HuH-7.5 (cell line): Measurements from ENCODE around the gene KIF13A.
"Not testable (repeated sequence)": the region's sequence is repeated elsewhere in the genome, so short reads cannot be mapped to it uniquely, and the experiment has no call there.

ENCODE experiments used
- DNase-seq: peaks from one replicate; pipeline ENCODE4 v3.0.0; 2011; ENCODE audit warnings: low spot score

The KIF13A gene

DNA sequence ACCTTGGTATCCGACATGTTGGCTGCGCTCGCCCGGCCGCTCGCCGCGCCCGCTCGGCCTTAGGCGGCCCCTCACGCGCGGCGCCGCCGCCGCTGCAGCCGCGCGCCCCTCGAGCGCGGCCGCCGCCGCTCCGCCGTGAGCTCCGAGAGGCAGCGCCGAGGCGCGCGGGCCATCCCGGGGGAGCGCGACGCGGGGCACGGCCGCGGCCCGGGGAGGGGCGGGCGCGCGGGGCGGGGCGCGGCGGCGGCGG, at the start of gene KIF13A:
TSS of gene KIF13A (minus strand) at position 189 of the 250 bp plus-strand sequence. CDS start at position 17, 172 bp downstream.
- DNase-seq = no peak

DNA sequence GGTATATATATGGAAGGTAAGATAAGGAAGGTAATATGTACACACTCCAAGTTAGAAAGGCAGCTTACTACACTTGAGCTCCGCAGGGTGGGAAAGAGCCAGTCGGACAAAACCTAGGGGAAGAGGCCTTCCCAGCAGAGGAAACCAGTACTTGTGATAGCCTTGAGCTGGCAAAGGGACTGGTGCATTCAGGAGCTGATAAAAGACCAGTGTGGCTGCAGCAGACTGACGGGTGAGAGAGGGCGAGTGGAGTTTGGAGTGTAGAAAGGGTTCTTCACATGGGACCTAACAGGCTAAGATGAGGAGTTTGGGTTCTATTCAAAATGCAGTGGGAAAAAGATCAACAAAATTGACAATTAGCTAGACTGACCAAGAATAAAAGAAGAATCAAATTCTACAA, 49.3 kb upstream of the KIF13A start:
- no peak for DNase-seq

GRCh38 chr6:18035330-18035854, 48.0 kb upstream of the KIF13A start:
- DNase-seq = no peak

DNA sequence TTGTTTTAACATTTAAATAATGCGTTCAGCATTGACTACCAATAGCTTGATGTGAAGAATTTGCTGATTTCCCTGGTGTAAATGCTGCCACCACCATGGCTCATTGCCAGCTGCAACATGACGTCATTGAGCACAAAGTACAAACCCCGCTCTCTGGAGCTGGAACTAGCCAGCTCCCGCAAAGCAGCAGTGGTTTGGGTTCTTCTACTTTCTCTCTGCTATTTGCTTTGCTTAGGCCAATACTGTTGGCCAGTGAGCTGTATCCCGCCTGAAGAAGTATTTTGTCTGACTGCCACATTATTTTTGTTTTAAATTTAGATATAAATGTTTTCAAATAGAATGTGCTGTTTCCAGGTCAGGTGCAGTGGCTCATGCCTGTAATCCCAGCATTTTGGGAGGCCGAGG, 47.4 kb upstream of the KIF13A start:
- DNase-seq = no peak

GRCh38 chr6:18031680-18032256, 44.3 kb upstream of the KIF13A start:
- no peak for DNase-seq

DNA sequence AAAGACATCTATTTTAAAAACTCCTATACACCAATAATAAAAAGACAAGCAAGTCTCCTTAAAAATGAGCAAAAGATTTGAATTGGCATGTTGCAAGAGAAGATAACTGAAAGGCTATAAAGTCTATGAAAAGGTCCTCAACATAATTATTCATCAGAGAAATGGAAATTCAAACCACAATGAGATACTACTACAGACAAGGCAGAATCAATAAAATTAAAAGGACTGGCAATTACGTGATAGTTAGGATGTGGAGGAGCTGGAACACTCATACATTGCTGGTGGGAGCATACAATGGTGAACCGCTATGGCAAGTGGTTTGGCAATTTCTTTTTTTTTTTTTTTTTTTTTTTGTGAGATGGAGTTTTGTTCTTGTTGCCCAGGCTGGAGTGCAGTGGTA, 43.8 kb upstream of the KIF13A start:
- DNase-seq = no peak

GRCh38 chr6:18028332-18028731, 40.9 kb upstream of the KIF13A start:
- DNase-seq = no peak

GRCh38 chr6:18025596-18025995, 38.2 kb upstream of the KIF13A start:
- no peak for DNase-seq

GRCh38 chr6:18024876-18025275, 37.4 kb upstream of the KIF13A start:
- no peak for DNase-seq

DNA sequence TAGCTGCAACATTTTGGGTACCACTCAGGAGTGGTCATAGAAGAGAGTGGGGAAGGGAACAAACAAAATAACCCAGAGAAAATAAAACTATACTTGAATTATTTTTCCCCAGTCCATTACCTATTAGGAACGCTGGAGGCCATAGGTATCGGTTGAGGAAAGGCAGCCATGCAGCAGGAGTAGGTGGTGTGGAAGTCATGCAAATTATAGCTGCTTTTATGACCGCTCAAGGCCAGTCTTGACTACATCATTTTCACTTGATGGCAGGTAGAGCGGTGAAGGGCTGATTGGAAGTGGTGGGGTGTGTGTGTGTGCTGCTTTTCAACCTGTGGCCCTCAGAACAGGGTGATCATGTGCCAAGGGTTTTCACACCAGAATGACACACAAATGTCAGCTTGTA, 36.5 kb upstream of the KIF13A start:
- DNase-seq = no peak

- DNase-seq = no peak
Observed at GRCh38 chr6:18022398-18023231, 35.2 kb upstream of the KIF13A start.

DNA sequence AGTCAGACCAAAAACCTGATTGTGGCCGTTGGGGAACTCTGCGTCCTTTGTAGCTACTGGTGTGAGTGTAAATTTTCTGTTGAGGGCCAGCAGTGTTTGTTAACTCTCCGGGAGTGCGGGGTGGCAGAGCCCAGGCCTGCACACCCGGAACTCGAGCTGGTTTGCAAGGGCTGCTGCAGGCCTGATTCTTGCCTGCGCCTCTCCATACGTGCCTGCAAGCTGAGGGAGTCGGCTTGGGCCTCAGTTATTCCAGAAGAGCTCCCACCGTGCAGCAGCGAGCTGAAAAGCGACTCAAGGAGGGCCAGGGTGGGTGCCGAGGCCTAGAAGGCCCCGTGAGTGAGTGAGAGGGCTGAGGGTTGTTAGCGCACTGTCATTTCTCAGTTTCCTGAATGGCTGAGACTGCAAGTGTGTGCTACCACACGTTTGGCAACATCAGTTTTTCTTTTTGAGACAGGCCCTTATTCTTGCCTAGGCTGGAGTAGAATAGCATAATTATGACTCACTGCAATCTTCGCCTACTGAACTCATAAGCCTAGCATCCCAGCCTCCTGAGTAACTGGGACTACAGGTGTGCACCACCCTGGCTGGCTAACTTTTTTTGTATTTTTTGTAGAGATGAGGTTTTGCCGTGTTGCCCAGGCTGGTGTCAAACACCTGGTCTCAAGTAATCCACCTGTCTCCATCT, 33.9 kb upstream of the KIF13A start:
- no peak for DNase-seq

GRCh38 chr6:18020545-18020944, 33.1 kb upstream of the KIF13A start:
- DNase-seq = not testable (repeated sequence)

DNA sequence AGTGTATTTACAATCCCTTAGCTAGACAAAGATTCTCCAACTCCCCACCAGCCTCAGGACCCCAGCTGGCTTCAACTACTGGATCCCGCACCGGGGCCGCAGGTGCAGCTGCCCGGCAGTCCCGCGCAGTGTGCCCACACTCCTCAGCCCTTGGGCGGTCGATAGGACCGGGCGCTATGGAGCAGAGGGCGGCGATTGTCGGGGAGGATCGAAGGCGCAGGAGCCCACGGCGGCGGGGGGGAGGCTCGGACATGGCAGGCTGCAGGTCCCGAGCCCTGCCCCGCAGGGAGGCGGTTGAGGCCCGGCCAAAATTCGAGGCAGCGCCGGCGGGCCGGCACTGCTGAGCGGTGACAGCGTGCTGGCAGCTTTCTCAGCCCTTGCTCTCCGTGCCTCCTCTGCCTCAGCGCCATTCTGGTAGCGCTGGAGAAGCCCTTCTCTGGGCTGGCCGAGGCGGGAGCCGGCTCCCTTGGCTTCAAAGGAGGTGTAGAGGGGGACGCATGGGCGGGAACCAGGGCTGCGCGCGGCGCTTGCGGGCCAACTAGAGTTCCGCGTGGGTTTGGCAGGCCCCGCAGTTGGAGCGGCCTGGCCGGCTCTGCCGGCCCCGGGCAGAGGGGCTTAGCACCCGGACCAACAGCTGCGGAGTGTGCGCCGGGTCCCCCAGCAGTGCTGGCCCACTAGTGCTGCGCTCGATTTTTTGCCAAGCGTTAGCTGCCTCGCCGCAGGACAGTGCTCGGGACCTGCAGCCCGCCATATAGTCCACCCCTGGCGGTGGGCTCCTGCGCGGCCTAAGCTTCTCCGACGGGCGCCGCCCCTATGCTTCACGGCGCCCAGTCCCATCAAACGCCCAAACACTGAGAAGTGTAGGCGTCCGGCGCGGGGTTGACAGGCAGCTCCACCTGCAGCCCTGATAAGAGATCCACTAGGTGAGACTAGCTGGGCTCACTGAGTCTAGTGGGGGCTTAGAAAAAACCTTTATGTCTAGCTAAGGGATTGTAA, 32.4 kb upstream of the KIF13A start:
- no peak for DNase-seq

DNA sequence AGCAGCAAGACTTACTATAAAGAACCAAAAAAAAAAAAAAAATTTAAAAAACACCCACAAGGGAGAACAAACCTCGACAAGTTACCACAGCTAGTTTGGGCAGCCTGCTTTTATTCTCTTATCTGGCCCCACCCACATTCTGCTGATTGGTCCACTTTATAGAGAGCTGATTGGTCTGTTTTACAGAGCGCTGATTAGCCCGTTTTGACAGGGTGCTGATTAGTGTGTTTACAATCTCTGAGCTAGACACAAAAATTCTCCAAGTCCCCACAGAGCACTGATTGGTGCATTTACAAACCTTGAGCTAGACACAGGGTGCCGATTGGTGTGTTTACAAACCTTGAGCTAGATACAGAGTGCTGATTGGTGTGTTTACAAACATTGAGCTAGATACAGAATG, 31.7 kb upstream of the KIF13A start:
- not testable (repeated sequence) for DNase-seq

DNA sequence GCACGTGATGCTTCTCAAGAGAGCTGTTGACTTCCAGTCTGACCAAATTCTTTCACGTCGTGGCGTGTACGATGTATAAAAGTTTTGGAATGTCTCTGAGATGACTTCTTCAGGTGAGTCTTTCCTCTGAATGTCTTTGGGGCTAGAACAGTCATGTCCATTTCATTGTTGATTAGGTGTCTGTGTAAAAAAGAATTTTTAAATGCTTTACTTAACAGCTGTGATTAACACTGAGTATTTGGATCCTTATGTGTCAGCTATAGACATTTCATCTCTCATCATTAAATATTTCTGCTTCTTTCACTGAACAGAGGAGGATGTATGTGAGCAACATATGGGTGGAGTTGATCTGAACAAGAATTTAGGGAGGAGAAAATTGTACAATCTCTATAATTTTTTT, 29.3 kb upstream of the KIF13A start:
- no peak for DNase-seq

- DNase-seq = no peak
Observed at GRCh38 chr6:18016133-18016532, 28.7 kb upstream of the KIF13A start.

- no peak for DNase-seq
Observed at GRCh38 chr6:18011287-18011686, 23.9 kb upstream of the KIF13A start.

- DNase-seq = not testable (repeated sequence)
Observed at GRCh38 chr6:18010540-18010939, 23.1 kb upstream of the KIF13A start.

- no peak for DNase-seq
Observed at GRCh38 chr6:18004256-18004985, 17.0 kb upstream of the KIF13A start.

- no peak for DNase-seq
Observed at GRCh38 chr6:17999425-17999824, 12.0 kb upstream of the KIF13A start.
